Keratinocyte (primary cell): ENCODE results near the gene RRP1B. TPM values are rescaled to one million over a fixed set of nuclear protein-coding genes. Genes with fewer than 3 reads are reported as not detected.

Experiments
- DNase-seq: peaks from one replicate; pipeline ENCODE4 v3.0.0-alpha.2; 2011; ENCODE audit warnings: low read depth, missing footprints, low spot score
- FAIRE-seq: peaks from 2 replicates; lab custom pipeline; 2011; peaks lifted over from hg19 to GRCh38; lab: Jason Lieb, UNC
- H2AFZ ChIP-seq: 2 replicates; pipeline ENCODE4 v1.6.0; 2012; ENCODE audit warnings: low read length, control low read depth, inconsistent platforms; ENCODE audit not compliant: control insufficient read depth
- H3K27ac ChIP-seq: 2 replicates; pipeline ENCODE4 v1.5.1; 2011; ENCODE audit warnings: low read length; ENCODE audit not compliant: control insufficient read depth, insufficient read depth
- H3K27me3 ChIP-seq: 3 replicates; pipeline ENCODE4 v1.6.0; 2011; ENCODE audit warnings: low read length; ENCODE audit not compliant: control insufficient read depth, insufficient read depth; ENCODE audit errors: extremely low read depth
- H3K36me3 ChIP-seq, 2 experiments: 2 replicates in 1 of 2; 3 replicates in 1 of 2; pipeline ENCODE4 v1.5.1; 2011; ENCODE audit warnings: low read length in 2 of 2, mild to moderate bottlenecking in 1 of 2; ENCODE audit not compliant: control insufficient read depth in 2 of 2, insufficient read depth in 2 of 2; ENCODE audit errors: extremely low read depth in 1 of 2
- H3K4me1 ChIP-seq: 3 replicates; pipeline ENCODE4 v1.5.1; 2011; ENCODE audit warnings: low read length; ENCODE audit not compliant: control insufficient read depth, insufficient read depth; ENCODE audit errors: extremely low read depth
- H3K4me2 ChIP-seq: 3 replicates; pipeline ENCODE4 v1.6.0; 2011; ENCODE audit warnings: low read depth, low read length; ENCODE audit not compliant: control insufficient read depth, insufficient read depth; ENCODE audit errors: extremely low read depth
- H3K4me3 ChIP-seq, 3 experiments: fragments of 200-600 bp in 1 of 3; sonication (generic) in 1 of 3; 2 replicates in 2 of 3; 3 replicates in 1 of 3; pipeline ENCODE4 v1.5.1; 2011 to 2016; ENCODE audit warnings: low read length in 3 of 3, mild to moderate bottlenecking in 3 of 3, control low read depth in 2 of 3, inconsistent platforms in 1 of 3, low read depth in 1 of 3, mixed read lengths in 1 of 3, mixed run types in 1 of 3, moderate library complexity in 1 of 3; ENCODE audit not compliant: control insufficient read depth in 2 of 3, insufficient read depth in 2 of 3; ENCODE audit errors: extremely low read depth in 1 of 3
- H3K79me2 ChIP-seq: 2 replicates; pipeline ENCODE4 v1.6.0; 2012; ENCODE audit warnings: low read length; ENCODE audit not compliant: control insufficient read depth, insufficient read depth
- H3K9ac ChIP-seq: 3 replicates; pipeline ENCODE4 v1.6.0; 2011; ENCODE audit warnings: low read length; ENCODE audit not compliant: control insufficient read depth, insufficient read depth; ENCODE audit errors: extremely low read depth
- H3K9me1 ChIP-seq: 3 replicates; pipeline ENCODE4 v1.6.0; 2011; ENCODE audit warnings: low read length; ENCODE audit not compliant: control insufficient read depth, insufficient read depth; ENCODE audit errors: extremely low read depth
- H3K9me3 ChIP-seq: 2 replicates; pipeline ENCODE4 v1.5.1; 2012; ENCODE audit warnings: low read depth, low read length; ENCODE audit not compliant: control insufficient read depth
- H4K20me1 ChIP-seq: 3 replicates; pipeline ENCODE4 v1.6.0; 2011; ENCODE audit warnings: low read length; ENCODE audit not compliant: control insufficient read depth, insufficient read depth; ENCODE audit errors: extremely low read depth
- EZH2 ChIP-seq: IDR thresholded peaks from one replicate; pipeline ENCODE4 v1.6.1; 2012; ENCODE audit warnings: inconsistent platforms, mild to moderate bottlenecking, low read length, moderate library complexity
- dilution Hi-C: fragments of 300-500 bp; cut with MboI; formaldehyde crosslinking; loops from one replicate; pipeline ENCODE4 v1.7.0; 2020; ENCODE audit warnings: low sequenced_read_pairs; ENCODE audit not compliant: extremely low pct_ligation_motif_present
- polyA plus RNA-seq, 5 experiments: library from polyadenylated mRNA; depleted of rRNA in 3 of 5; stranded (reverse) in 3 of 5; stranded (forward) in 1 of 5; unstranded in 1 of 5; fragments of >200 nt; gene quantifications; 1 replicate in 1 of 5; 2 replicates in 3 of 5; 3 replicates in 1 of 5; pipeline versions ENCODE4 v1.2.1 to v1.2.3, GENCODE V29; 2011 to 2012; ENCODE audit warnings: missing spikeins in 2 of 5, low read depth in 1 of 5, low replicate concordance in 1 of 5
- TF ChIP-seq, protein P1 (sequence below), 3 experiments: IDR thresholded peaks in 1 of 3; conservative IDR thresholded peaks in 1 of 3; optimal IDR thresholded peaks in 1 of 3; 2 replicates in 2 of 3; 3 replicates in 1 of 3; pipeline versions ENCODE3 to v1.5.1; 2011; ENCODE audit warnings: low read length in 3 of 3, mild to moderate bottlenecking in 3 of 3, moderate library complexity in 2 of 3, control low read depth in 1 of 3, inconsistent platforms in 1 of 3; ENCODE audit not compliant: insufficient read depth in 2 of 3; ENCODE audit errors: extremely low read depth in 1 of 3

Gene RRP1B
- polyA plus RNA-seq, 1 donor (not counting 4 experiments of a cell fraction or from before 2014, with no cell fraction given) = 19.8 TPM

DNA sequence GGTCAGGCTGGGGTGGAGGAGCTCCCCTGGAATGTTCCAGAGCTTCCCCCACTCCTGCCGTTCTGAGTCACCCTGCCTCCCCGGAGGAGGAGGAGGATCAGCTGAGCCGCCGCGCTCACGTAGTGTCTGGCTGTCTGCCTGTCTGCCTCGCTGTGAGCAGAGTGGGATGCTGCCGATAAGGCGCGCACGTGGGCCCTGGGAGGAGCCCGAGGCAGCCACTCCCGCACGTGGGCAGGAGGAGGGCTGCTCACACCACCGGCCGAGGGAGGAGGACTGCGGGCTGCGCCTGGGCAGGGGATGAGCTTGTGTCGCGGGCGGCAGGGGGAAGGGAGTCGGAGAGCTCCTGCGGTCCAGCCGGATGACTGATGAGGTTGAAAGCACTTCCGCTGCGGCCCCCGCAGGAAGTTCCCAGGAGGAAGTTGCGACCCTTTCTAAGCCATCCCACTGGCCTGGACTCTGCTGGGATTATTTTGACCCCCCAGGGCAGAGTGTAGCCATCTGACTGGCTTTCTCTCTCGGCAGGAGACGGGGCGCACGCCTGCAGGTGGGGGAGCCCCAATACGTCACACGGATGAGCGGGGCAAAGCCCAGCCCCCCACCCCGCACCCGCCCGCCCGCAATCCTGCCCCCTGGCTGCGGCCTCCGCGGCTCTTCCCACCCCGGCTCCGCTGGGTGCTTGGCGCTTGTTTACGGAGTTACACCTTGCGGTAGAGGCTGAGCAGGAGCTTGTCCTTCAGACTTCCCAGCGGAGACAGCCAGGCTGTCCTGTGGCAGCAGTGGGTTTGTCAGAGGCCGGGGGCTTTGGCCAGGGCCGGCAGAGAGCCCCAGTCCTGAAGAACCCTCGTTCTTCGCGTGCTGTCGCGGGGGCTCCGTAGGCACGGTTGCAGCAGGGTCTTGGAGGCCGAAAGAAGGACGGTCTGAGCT, 69.4 kb downstream of the RRP1B start:
- peak overlapping the region; percentile 33 for H2AFZ ChIP-seq
- H3K27me3 ChIP-seq = no peaks in the 10 kb centered on the region
- FAIRE-seq = peak; percentile 71
- peak overlapping the region; percentile 74 for H3K4me2 ChIP-seq
- H3K9ac ChIP-seq = peak overlapping the region; percentile 75
- H3K9me1 ChIP-seq = peaks cover 11% of the 10 kb centered on the region
- H3K4me3 ChIP-seq = peak overlapping the region; percentile 27 to 66 (median 49)
- H3K36me3 ChIP-seq = peaks cover 11 to 22% of the 10 kb centered on the region in 2 experiments
- peaks cover 77% of the 10 kb centered on the region for H3K79me2 ChIP-seq
- TF ChIP-seq, protein P1, sequence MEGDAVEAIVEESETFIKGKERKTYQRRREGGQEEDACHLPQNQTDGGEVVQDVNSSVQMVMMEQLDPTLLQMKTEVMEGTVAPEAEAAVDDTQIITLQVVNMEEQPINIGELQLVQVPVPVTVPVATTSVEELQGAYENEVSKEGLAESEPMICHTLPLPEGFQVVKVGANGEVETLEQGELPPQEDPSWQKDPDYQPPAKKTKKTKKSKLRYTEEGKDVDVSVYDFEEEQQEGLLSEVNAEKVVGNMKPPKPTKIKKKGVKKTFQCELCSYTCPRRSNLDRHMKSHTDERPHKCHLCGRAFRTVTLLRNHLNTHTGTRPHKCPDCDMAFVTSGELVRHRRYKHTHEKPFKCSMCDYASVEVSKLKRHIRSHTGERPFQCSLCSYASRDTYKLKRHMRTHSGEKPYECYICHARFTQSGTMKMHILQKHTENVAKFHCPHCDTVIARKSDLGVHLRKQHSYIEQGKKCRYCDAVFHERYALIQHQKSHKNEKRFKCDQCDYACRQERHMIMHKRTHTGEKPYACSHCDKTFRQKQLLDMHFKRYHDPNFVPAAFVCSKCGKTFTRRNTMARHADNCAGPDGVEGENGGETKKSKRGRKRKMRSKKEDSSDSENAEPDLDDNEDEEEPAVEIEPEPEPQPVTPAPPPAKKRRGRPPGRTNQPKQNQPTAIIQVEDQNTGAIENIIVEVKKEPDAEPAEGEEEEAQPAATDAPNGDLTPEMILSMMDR (optimal IDR thresholded peaks at IDR 0.05 in 1 of 3, IDR thresholded peaks at IDR 0.05 in 1 of 3, conservative IDR thresholded peaks at IDR 0.05 in 1 of 3; ENCODE audit: extremely low read depth in 1 of 3, insufficient read depth in 2 of 3, low read length in 3 of 3) = no peak
- no peak for TF ChIP-seq EZH2
- dilution Hi-C loops = no loop called here
- H3K9me3 ChIP-seq = no peaks in the 10 kb centered on the region
- peaks cover 45% of the 10 kb centered on the region for H3K4me1 ChIP-seq
- no peaks in the 10 kb centered on the region for H4K20me1 ChIP-seq
- H3K27ac ChIP-seq = peak overlapping the region; percentile 88
- DNase-seq = peak; percentile 81

DNA sequence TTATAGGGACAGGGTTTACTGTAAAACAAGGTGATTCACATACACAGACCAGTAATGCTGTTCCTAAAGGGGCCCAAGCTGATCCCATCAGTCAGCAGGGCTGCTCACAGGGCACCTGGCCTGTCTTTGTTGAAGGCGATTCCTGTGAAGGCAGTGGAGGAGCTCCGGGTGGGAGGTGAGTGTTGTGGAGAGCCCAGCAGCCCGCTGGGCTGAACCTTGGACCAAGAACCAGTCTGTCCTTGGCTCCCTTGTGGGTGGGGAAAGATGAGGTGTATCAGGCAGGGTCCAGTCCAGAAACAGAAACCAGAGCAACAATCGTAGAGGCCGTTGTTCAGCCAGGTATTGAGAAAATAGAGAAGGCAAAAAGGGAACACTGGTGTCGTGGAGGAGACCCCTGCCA, 72.1 kb downstream of the RRP1B start:
- dilution Hi-C loops = no loop called here
- Histone ChIP-seq H3K36me3 (peaks cover 16 to 42% of the 10 kb centered on the region in 2 experiments), H3K27ac (no peak overlapping the region)

More for the DNA sequence above, 72.1 kb downstream of the RRP1B start:
- H2AFZ ChIP-seq = no peak overlapping the region
- DNase-seq = no peak
- H3K9me1 ChIP-seq = peaks cover 11% of the 10 kb centered on the region
- H3K4me1 ChIP-seq = peaks cover 37% of the 10 kb centered on the region
- TF ChIP-seq EZH2 = no peak
- TF ChIP-seq, protein P1 (optimal IDR thresholded peaks at IDR 0.05 in 1 of 3, IDR thresholded peaks at IDR 0.05 in 1 of 3, conservative IDR thresholded peaks at IDR 0.05 in 1 of 3; ENCODE audit: extremely low read depth in 1 of 3, insufficient read depth in 2 of 3, low read length in 3 of 3) = no peak
- peaks cover 11% of the 10 kb centered on the region for H4K20me1 ChIP-seq
- H3K4me3 ChIP-seq = no peak overlapping the region
- H3K4me2 ChIP-seq = no peak overlapping the region
- H3K79me2 ChIP-seq = peaks cover 87% of the 10 kb centered on the region
- H3K9me3 ChIP-seq = no peaks in the 10 kb centered on the region
- no peak overlapping the region for H3K9ac ChIP-seq
- FAIRE-seq = no peak
- no peaks in the 10 kb centered on the region for H3K27me3 ChIP-seq
